Measurements from ENCODE around the gene MAPT.
"Not testable (repeated sequence)": the region's sequence is repeated elsewhere in the genome, so short reads cannot be mapped to it uniquely, and the experiment has no call there.

The MAPT gene

DNA sequence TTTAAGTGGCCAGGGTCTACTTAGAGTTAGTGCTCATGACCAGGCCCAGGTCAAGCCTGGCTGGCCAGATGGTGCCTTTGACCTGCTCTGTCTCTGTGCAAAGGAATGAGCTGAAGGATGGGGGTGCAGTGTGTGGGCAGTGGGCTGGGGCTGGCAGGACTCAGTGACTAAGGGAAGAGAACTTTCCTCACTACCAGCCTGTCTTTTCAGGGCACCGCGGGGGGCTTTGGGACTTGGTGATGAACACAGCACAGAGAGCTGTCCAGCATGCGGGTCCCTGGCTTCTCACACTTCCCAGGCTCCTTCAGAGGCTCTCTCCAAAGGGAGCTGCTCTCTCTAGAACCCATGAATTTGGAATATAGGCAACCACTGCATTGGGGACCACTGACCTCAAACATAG lies 61.7 kb downstream of the MAPT start:
- no peak for DNase-seq

DNA sequence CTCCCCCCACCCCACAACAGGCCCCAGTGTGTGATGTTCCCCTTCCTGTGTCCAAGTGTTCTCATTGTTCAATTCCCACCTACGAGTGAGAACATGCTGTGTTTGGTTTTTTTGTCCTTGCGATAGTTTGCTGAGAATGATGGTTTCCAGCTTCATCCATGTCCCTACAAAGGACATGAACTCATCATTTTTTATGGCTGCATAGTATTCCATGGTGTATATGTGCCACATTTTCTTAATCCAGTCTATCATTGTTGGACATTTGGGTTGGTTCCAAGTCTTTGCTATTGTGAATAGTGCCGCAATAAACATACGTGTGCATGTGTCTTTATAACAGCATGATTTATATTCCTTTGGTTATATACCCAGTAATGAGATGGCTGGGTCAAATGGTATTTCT lies 62.4 kb downstream of the MAPT start:
- not testable (repeated sequence) for DNase-seq

DNA sequence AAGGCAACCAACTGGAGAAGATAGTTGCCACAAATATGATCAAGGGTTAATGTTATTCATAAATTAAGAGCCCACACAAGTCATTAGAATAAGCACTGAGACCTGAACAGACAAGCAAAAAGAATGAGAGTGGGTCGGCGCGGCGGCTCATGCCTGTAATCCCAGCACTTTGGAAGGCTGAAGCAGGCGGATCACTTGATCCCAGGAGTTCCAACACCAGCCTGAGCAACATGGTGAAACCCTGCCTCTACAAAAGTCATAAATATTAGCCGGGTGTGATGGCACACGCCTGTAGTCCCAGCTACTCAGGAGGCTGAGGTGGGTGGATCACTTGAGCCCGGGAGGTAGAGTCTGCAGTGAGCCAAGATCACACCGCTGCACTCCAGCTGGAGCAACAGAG lies 64.0 kb downstream of the MAPT start:
- no peak for DNase-seq

- no peak for DNase-seq
These were observed 64.8 kb downstream of the MAPT start for GRCh38 chr17:45958994-45959665.

GRCh38 chr17:45960311-45960710 lies 66.0 kb downstream of the MAPT start:
- no peak for DNase-seq

GRCh38 chr17:45961206-45961605 lies 66.9 kb downstream of the MAPT start:
- DNase-seq = no peak

- DNase-seq = no peak
These were observed 68.0 kb downstream of the MAPT start for GRCh38 chr17:45962221-45962972.

DNA sequence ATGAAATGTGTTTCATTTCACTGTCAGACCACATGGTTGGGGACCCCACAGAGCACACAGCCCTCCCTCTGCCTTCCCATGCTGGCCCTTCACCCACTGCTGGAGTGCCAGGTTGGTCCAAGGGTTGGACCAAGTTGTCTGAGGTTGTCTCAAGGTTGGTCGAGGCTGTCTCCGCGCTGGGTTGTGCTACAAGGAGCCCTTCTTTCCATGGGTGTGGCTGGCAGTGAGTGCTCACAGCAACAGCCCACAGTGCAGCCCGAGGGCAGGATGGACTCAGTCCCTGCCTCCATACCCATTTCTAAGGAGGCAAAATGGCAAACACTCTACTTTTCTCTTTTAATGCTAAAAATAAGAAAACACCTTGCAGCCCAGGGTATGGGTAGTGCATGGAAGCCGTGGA lies 68.9 kb downstream of the MAPT start:
- no peak for DNase-seq

DNA sequence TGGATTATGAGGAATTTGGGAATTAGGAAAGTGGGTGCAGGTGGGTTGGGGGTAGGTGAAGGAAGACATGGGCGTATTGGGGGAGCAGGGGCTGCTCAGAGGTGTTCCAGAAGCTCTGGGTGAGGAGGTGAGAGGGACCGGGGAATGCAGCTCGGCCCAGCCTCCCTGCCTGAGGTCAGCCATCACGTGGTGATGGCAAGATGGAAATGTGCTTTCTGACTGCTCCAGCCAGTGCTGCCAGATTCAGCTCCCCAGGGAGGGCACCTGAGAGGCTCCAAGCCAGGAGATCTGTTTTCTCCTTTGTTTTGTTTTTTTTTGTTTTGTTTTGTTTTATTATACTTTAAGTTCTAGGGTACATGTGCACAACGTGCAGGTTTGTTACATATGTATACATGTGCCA lies 69.5 kb downstream of the MAPT start:
- DNase-seq = no peak

DNA sequence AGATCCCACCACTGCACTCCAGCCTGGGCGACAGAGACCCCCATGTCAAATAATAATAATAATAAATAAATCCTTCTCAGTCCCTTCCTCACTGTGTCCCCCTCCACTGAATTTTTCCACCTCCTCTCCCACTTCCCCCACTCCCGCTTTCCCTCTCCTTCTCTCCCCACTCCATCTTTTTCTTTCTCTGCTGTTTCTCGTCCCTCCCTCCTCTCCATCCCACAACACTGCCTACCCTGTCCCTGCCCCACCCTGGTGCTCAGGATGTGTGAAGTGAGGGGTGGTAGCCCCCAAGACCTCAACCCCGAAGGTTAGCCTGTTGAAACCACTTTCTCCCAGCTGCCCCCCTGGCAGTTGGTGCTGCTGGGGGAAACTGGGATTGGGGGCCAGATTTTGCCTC lies 70.3 kb downstream of the MAPT start:
- DNase-seq = no peak

- no peak for DNase-seq
These were observed 71.5 kb downstream of the MAPT start for GRCh38 chr17:45965812-45966211.

DNA sequence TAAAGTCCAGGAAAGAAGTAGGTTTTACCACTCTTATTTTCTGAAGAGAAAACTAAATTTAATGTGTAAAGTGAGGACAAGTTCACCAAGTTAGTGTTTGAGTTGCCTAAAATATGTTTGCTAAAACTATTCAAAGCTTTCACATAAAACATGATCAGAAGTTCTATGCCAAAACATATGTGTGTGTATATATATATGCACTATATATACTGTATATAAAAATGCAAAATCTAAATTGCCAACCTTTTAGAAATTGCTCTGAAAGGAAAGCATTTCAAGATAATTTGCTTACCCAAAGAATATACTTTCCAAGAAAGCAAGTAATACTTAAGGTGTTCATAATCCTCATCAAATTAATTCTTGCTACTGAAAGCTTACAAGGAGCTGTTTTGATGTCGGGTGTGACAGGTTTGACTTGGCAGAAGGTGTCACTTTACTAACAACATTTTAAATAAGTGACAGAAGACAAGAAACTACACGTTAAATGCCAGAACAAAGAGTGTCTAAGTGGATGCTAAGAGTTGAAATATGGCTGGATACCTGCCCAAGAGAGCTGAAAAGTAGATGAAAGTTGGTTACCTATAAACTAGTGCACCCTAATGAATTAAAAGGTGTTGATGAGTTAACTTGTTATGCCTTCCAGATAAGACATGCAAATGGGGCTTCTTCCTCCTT lies 72.4 kb downstream of the MAPT start:
- no peak for DNase-seq

DNA sequence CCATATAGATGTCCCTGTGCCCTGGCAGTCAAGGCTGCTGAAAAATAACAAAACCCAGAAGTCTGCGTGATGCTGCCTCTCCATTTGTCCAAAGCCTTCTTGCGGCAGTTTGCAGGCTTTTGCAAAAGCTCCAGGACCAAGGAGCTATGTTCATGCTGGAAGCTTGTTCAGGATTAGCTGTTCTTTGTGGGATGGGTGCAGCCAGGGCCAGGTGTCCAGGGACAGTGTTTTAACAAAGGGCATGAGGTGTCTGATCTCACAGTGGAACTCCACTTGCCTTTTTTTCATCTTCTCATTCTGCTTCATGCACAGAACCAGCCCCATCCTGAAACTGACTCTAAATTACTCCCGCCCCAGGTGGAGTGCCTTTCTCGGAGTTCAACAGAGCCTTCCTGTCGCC lies 73.0 kb downstream of the MAPT start:
- no peak for DNase-seq

GRCh38 chr17:45968732-45969131 lies 74.4 kb downstream of the MAPT start:
- DNase-seq = no peak

DNA sequence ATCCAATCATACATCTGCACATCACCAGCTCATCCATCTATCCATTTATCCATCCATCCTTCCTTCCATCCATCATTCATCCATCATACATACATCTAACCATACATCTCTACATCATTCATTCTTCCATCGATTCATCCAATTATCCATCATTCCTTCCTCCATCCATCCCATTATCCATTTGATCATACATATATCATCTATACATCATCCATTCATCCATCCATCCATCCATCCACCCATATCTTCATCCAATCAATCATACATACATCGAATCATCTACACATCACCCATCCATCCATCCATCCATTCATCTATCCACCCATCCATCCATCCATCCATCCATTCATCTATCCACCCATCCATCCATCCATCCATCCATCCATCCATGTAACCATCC lies 75.4 kb downstream of the MAPT start:
- DNase-seq = no peak

DNA sequence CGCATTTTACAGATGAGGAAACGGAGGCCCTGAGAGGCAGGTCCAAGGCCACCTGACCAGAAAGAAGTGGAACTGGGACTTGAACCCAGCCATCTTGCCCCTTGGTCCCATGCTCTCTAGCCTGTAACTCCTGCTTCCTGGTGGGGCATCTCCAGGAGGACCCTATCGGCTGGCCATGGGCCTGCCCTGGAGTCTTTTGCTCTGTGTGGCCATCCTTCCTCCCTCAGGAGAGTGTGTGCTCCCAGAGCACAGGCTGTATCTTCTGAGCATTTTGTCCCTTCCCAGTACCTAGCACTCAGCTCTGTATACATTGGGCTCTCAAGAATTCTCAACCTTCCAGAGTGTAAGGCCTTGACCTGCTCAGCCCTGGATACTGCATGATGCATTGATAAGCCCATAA lies 76.3 kb downstream of the MAPT start:
- no peak for DNase-seq

DNA sequence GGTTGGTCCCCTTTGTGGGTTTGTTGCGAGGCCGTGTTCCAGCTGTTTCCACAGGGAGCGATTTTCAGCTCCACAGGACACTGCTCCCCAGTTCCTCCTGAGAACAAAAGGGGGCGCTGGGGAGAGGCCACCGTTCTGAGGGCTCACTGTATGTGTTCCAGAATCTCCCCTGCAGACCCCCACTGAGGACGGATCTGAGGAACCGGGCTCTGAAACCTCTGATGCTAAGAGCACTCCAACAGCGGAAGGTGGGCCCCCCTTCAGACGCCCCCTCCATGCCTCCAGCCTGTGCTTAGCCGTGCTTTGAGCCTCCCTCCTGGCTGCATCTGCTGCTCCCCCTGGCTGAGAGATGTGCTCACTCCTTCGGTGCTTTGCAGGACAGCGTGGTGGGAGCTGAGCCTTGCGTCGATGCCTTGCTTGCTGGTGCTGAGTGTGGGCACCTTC lies 77.4 kb downstream of the MAPT start:
- no peak for DNase-seq

DNA sequence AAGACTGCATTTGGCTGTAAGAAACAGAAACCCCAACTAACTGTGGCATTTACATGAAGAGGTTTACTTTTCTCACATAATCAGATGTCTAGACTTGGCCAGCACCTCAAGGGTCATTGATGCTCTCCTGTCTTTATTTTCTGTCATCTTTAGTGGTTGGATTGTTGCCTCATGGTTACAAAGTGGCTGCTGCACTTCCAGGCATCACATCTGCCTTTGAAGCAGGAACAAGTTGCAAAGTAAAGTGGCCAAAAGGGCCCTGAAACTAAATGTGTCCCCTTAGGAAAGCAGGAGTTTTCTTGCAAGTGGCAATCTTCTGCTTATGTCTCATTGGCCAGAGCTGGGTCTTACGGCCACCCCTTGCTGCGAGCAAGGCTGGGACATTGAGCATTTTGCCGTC lies 78.2 kb downstream of the MAPT start:
- no peak for DNase-seq

DNA sequence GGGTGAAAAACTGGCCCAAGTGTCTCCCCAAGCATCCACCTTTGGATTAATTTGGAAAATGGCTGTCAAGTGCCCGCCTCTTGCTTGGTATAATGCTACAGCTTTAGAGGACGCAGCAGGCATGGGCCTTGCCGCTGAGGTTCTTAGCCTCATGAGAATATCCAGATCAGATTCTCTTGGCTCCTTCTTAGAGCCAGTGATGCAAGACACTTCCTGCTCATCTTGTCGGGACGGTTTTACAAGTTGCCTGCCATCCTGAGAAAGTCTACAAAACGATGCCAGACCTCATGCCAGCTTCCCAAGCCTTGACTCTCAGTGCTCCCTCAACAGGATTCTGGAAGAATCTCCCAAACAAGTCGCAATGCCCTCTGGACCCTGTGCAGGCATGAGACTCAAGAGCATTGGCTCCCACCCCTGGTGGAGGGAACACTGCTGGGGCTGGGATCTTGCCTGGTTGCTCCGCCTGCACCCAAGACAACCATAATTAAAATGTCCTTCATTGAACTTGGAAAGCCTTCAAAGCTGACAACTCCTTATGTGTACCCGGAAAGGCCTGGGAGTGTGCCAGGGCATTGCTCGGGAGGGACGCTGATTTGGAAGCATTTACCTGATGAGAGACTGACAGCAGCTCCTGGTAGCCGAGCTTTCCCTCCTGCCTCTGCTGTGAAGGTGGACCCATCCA lies 78.9 kb downstream of the MAPT start:
- no peak for DNase-seq

- DNase-seq = no peak
These were observed 79.8 kb downstream of the MAPT start for GRCh38 chr17:45973946-45974859.

DNA sequence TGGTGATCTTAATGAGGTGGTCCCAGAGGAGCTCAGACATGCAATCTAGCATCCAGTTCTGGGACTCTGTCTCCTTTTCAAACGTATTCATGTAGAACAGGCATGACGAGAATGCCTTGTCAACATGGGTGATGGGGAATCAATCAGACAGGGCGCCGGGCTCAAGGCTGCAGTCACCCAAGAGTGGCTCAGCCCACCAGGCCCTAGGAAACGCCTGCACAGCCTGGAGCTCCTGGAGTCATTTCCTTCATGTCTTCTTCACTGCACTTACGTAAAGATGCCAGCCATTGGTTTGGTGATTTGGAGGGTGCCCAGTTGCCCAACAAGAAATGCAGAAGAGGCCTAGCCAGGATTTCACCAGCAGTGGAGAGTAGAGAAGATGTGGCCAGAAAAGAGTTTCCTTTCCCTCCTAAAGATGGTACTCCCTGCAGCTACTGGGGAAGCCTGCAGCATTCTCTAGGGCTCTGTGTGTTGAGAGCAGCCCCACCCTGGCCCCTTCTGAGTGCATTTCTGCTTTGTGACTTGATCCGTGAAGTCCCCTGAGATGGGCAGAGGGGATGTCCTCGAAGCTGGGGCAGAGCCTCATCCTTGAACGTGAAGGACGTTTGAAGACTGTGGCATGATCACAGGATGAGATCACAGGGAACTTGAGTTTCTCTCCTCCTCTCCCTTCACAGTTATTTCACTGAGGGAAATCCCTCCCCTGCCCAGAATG lies 80.7 kb downstream of the MAPT start:
- DNase-seq = no peak

Data from activated CD8-positive, alpha-beta memory T cell treated with anti-CD3 and anti-CD28 coated beads for 24 hours (primary cell).